Activated CD8-positive, alpha-beta T cell treated with anti-CD3 and anti-CD28 coated beads for 36 hours (primary cell): ENCODE data around the gene GPC5. TPM values are rescaled to one million over a fixed set of nuclear protein-coding genes. Genes with fewer than 3 reads are reported as not detected.

Experiments
- ATAC-seq: fragments of 200-7000 bp; cut with Tn5 transposase; one replicate; pipeline ENCODE4 v1.10.0; 2021; ENCODE audit warnings: mild to moderate bottlenecking, moderate library complexity
- CTCF ChIA-PET: fragments of 350-600 bp; sonication (Branson Sonifier 250); formaldehyde crosslinking; loops from one replicate; lab custom pipeline; 2021; ENCODE audit warnings: antibody characterized with exemption; lab: Charles Lee
- POLR2A ChIA-PET: fragments of 350-600 bp; sonication (Branson Sonifier 250); formaldehyde crosslinking; loops from one replicate; lab custom pipeline; 2021; ENCODE audit warnings: antibody characterized with exemption; lab: Charles Lee
- DNase-seq: peaks from one replicate; pipeline ENCODE4 v3.0.0-alpha.2; 2020
- H3K27ac Mint-ChIP-seq: one replicate; pipeline ENCODE4 v1.8.0; 2021; ENCODE audit warnings: mild to moderate bottlenecking, mixed read lengths
- H3K27me3 Mint-ChIP-seq: one replicate; pipeline ENCODE4 v1.8.0; 2021; ENCODE audit warnings: mixed read lengths
- H3K36me3 Mint-ChIP-seq: one replicate; pipeline ENCODE4 v1.8.0; 2021; ENCODE audit warnings: low read depth, mixed read lengths
- H3K4me1 Mint-ChIP-seq: one replicate; pipeline ENCODE4 v1.8.0; 2021; ENCODE audit warnings: low read depth, mixed read lengths
- H3K4me3 Mint-ChIP-seq: one replicate; pipeline ENCODE4 v1.8.0; 2021; ENCODE audit warnings: mild to moderate bottlenecking, moderate library complexity, mixed read lengths
- H3K9me3 Mint-ChIP-seq: one replicate; pipeline ENCODE4 v1.8.0; 2021; ENCODE audit warnings: mixed read lengths
- intact Hi-C: fragments of 100-400 bp; cut with micrococcal nuclease; formaldehyde crosslinking; loops from one replicate; pipeline ENCODE4 v1.10.0; 2022
- total RNA-seq, 2 experiments: library from RNA; stranded (reverse); gene quantifications; one replicate each; pipeline ENCODE4 v1.2.3, GENCODE V29; 2021
- TF ChIP-seq, protein P1 (sequence below): fragments of 200-600 bp; IDR thresholded peaks from one replicate; pipeline ENCODE4 v1.8.0; 2022; ENCODE audit warnings: antibody characterized with exemption, mild to moderate bottlenecking

Gene GPC5
- total RNA-seq, 2 experiments from 2014 or later = 0.13 to 0.14 TPM

DNA sequence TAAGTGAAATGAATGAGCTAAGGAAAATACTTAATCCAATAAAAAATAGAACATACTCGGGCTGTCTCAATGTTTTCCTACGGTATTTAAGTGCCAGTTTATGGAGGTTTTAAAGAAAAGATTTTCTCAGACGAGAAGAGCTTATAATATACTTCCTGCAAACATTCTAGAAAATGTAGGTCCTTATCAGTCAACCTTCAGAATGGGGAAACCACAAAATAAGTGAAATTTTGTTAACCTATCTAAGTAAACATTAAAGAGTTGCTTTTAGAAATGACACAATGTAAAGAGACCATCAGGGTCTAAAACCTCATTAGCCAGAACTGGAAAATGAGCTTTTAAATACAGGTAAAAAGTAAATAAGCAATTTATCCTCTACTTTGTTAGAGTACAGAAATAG, 38.8 kb upstream of the GPC5 start:
- intact Hi-C loops = no loop called here
- peaks cover 39% of the 10 kb centered on the region for H3K36me3 Mint-ChIP-seq
- CTCF ChIA-PET = interaction anchor here (0.8 to 3.2 kb wide), 4 partner anchors 9 to 47 kb away, joined by 3 to 15 read pairs (median 4); no protein-coding TSS in a partner anchor
- peaks cover 29% of the 10 kb centered on the region for H3K4me1 Mint-ChIP-seq
- no peak overlapping the region for H3K27ac Mint-ChIP-seq
- H3K27me3 Mint-ChIP-seq = no peaks in the 10 kb centered on the region
- H3K4me3 Mint-ChIP-seq = no peak overlapping the region
- DNase-seq (no peak), ATAC-seq (no peak)
- no peaks in the 10 kb centered on the region for H3K9me3 Mint-ChIP-seq
- POLR2A ChIA-PET = interaction anchor here (1.3 to 5.9 kb wide), 5 partner anchors 9 to 48 kb away, joined by 3 to 35 read pairs (median 10); partner anchors contain the start of gene MIR17HG
- TF ChIP-seq, protein P1, sequence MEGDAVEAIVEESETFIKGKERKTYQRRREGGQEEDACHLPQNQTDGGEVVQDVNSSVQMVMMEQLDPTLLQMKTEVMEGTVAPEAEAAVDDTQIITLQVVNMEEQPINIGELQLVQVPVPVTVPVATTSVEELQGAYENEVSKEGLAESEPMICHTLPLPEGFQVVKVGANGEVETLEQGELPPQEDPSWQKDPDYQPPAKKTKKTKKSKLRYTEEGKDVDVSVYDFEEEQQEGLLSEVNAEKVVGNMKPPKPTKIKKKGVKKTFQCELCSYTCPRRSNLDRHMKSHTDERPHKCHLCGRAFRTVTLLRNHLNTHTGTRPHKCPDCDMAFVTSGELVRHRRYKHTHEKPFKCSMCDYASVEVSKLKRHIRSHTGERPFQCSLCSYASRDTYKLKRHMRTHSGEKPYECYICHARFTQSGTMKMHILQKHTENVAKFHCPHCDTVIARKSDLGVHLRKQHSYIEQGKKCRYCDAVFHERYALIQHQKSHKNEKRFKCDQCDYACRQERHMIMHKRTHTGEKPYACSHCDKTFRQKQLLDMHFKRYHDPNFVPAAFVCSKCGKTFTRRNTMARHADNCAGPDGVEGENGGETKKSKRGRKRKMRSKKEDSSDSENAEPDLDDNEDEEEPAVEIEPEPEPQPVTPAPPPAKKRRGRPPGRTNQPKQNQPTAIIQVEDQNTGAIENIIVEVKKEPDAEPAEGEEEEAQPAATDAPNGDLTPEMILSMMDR = no peak

GRCh38 chr13:91360246-91360751, 38.1 kb upstream of the GPC5 start:
- ATAC-seq = no peak
- TF ChIP-seq, protein P1 = no peak

GRCh38 chr13:91361755-91362271, 36.6 kb upstream of the GPC5 start:
- intact Hi-C loops = no loop called here
- H3K4me1 Mint-ChIP-seq = peaks cover 9% of the 10 kb centered on the region
- CTCF ChIA-PET = no interaction called here

More at GRCh38 chr13:91360246-91360751, 38.1 kb upstream of the GPC5 start:
- intact Hi-C loops = no loop called here
- POLR2A ChIA-PET = interaction anchor here (1.3 to 5.9 kb wide), 5 partner anchors 8 to 48 kb away, joined by 3 to 35 read pairs (median 10); partner anchors contain the start of gene MIR17HG
- Mint-ChIP-seq H3K9me3 (no peaks in the 10 kb centered on the region), H3K4me1 (peaks cover 23% of the 10 kb centered on the region), H3K27ac (peak overlapping the region; percentile 41), H3K36me3 (peaks cover 33% of the 10 kb centered on the region), H3K27me3 (no peaks in the 10 kb centered on the region), H3K4me3 (no peak overlapping the region)
- CTCF ChIA-PET = interaction anchor here (0.8 to 3.2 kb wide), 4 partner anchors 9 to 47 kb away, joined by 3 to 15 read pairs (median 4); no protein-coding TSS in a partner anchor
- no peak for DNase-seq

GRCh38 chr13:91362908-91363307, 35.5 kb upstream of the GPC5 start:
- POLR2A ChIA-PET = no interaction called here
- H3K4me1 Mint-ChIP-seq = peaks cover 13% of the 10 kb centered on the region
- CTCF ChIA-PET = no interaction called here
- H3K27me3 Mint-ChIP-seq = no peaks in the 10 kb centered on the region
- ATAC-seq (no peak), DNase-seq (no peak)
- TF ChIP-seq, protein P1 = no peak
- no peak overlapping the region for H3K4me3 Mint-ChIP-seq
- no peaks in the 10 kb centered on the region for H3K9me3 Mint-ChIP-seq
- peaks cover 13% of the 10 kb centered on the region for H3K36me3 Mint-ChIP-seq
- no peak overlapping the region for H3K27ac Mint-ChIP-seq
- intact Hi-C loops = no loop called here

More at GRCh38 chr13:91361755-91362271, 36.6 kb upstream of the GPC5 start:
- H3K27ac Mint-ChIP-seq = no peak overlapping the region
- POLR2A ChIA-PET = no interaction called here
- no peak overlapping the region for H3K4me3 Mint-ChIP-seq
- ATAC-seq (no peak), DNase-seq (no peak)
- H3K36me3 Mint-ChIP-seq = peaks cover 20% of the 10 kb centered on the region
- no peaks in the 10 kb centered on the region for H3K27me3 Mint-ChIP-seq
- TF ChIP-seq, protein P1 = no peak
- no peaks in the 10 kb centered on the region for H3K9me3 Mint-ChIP-seq

DNA sequence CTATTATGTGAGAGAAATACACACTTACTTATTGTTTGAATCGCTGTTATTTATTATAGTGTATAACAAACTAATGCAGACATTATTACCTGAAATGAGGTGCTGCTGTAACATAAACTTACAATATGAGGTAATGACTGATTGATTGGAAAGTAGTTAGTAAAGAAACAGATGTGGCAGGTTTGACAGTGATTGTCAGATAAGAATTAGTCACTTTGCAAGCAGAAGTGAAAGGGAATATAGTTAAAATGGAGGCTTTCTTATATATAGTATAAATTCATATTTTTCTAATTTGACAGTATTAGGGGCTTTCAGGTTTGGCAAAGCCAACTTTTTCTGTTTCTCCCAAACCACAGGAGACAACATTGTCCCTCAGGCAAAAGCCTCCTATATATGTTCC, 30.3 kb upstream of the GPC5 start:
- no peak overlapping the region for H3K4me3 Mint-ChIP-seq
- H3K9me3 Mint-ChIP-seq = no peaks in the 10 kb centered on the region
- ChIA-PET POLR2A (interaction anchor here (1.0 to 3.7 kb wide), 4 partner anchors 9 to 19 kb away, joined by 4 to 25 read pairs (median 8); no protein-coding TSS in a partner anchor), CTCF (no interaction called here)
- TF ChIP-seq, protein P1 = no peak
- peak overlapping the region; percentile 63 for H3K27ac Mint-ChIP-seq
- no peak for DNase-seq
- H3K4me1 Mint-ChIP-seq = peaks cover 23% of the 10 kb centered on the region
- H3K36me3 Mint-ChIP-seq = peaks cover 2% of the 10 kb centered on the region
- no peak for ATAC-seq
- intact Hi-C loops = loop anchor here (5.0 kb wide), 1 partner anchor 34 kb away; no protein-coding TSS in a partner anchor
- H3K27me3 Mint-ChIP-seq = no peaks in the 10 kb centered on the region
